Stomach (tissue), 4 donors: ENCODE results near the gene DLGAP1.

Experiments
- CTCF ChIP-seq, 7 experiments: fragments of 450-650 bp in 4 of 7; fragments of 200-600 bp in 3 of 7; sonication (generic) in 3 of 7; IDR thresholded peaks; one replicate each; pipeline ENCODE4 v1.5.1; 2016 to 2019; ENCODE audit warnings: antibody characterized with exemption in 7 of 7, control low read depth in 2 of 7, mild to moderate bottlenecking in 1 of 7
- POLR2A ChIP-seq, 4 donors: fragments of 450-650 bp; IDR thresholded peaks; one replicate each; pipeline ENCODE4 v1.6.1; 2016; ENCODE audit warnings: antibody characterized with exemption in 4 of 4, control low read depth in 2 of 4, mild to moderate bottlenecking in 1 of 4, moderate library complexity in 1 of 4

GRCh38 chr18:3889803-3890202, 565.3 kb downstream of the DLGAP1 start:
- no peak for TF ChIP-seq POLR2A (IDR thresholded peaks at IDR 0.05)
- TF ChIP-seq CTCF (IDR thresholded peaks at IDR 0.05), result no peak
